Caco-2 (cell line): ENCODE results near the gene ICA1. TPM values are rescaled to one million over a fixed set of nuclear protein-coding genes. Genes with fewer than 3 reads are reported as not detected.

Experiments used
- BruUV-seq: library from RNA; stranded (reverse); fragments of 400-500 nt; replicated peaks from 2 replicates; lab custom pipeline; 2021; lab: Mats Ljungman, UMichigan
- CTCF ChIA-PET: fragments of 300-600 bp; sonication (Branson Sonifier 250); formaldehyde crosslinking; loops from one replicate; lab custom pipeline; 2022; ENCODE audit warnings: antibody characterized with exemption; lab: Charles Lee
- POLR2A ChIA-PET: fragments of 300-600 bp; sonication (Branson Sonifier 250); formaldehyde crosslinking; loops from one replicate; lab custom pipeline; 2022; ENCODE audit warnings: antibody characterized with exemption; lab: Charles Lee
- DNase-seq, 2 experiments: peaks; one replicate each; pipeline versions ENCODE4 v3.0.0 to v3.0.0-alpha.2; 2020 to 2022
- H3K27me3 ChIP-seq: replicated peaks from 2 replicates; pipeline ENCODE4 v1.6.0; 2011; ENCODE audit warnings: low read length; ENCODE audit not compliant: control insufficient read depth, insufficient read depth
- H3K36me3 ChIP-seq: 2 replicates; pipeline ENCODE4 v1.5.1; 2011; ENCODE audit warnings: low read length; ENCODE audit not compliant: control insufficient read depth, insufficient read depth
- H3K4me1 ChIP-seq: fragments of 250-450 bp; sonication (Bioruptor Pico); 2 replicates; pipeline ENCODE4 v1.5.1; 2020; ENCODE audit warnings: mild to moderate bottlenecking
- H3K4me3 ChIP-seq: 2 replicates; pipeline ENCODE4 v1.5.1; 2011; ENCODE audit warnings: low read depth, mild to moderate bottlenecking, control low read depth, low read length
- H3K9me3 ChIP-seq: fragments of 250-450 bp; sonication (Bioruptor Pico); 2 replicates; pipeline ENCODE4 v1.5.1; 2020; ENCODE audit warnings: mild to moderate bottlenecking, moderate library complexity
- H3K27ac Mint-ChIP-seq: one replicate; pipeline ENCODE4 v1.8.0; 2022; ENCODE audit warnings: mixed read lengths; ENCODE audit not compliant: unreplicated experiment
- H3K27me3 Mint-ChIP-seq: one replicate; pipeline ENCODE4 v1.8.0; 2022; ENCODE audit warnings: mixed read lengths; ENCODE audit not compliant: insufficient read depth, unreplicated experiment
- H3K36me3 Mint-ChIP-seq: one replicate; pipeline ENCODE4 v1.8.0; 2022; ENCODE audit warnings: mild to moderate bottlenecking, mixed read lengths; ENCODE audit not compliant: insufficient read depth, unreplicated experiment
- H3K4me1 Mint-ChIP-seq: one replicate; pipeline ENCODE4 v1.8.0; 2022; ENCODE audit warnings: low read depth, mixed read lengths; ENCODE audit not compliant: unreplicated experiment
- H3K4me3 Mint-ChIP-seq: one replicate; pipeline ENCODE4 v1.8.0; 2022; ENCODE audit warnings: mild to moderate bottlenecking, moderate library complexity, mixed read lengths; ENCODE audit not compliant: unreplicated experiment
- H3K9me3 Mint-ChIP-seq: one replicate; pipeline ENCODE4 v1.8.0; 2022; ENCODE audit warnings: mixed read lengths; ENCODE audit not compliant: unreplicated experiment
- intact Hi-C: fragments of 100-400 bp; cut with micrococcal nuclease; formaldehyde crosslinking; loops from one replicate; pipeline ENCODE4 v1.10.0; 2022; ENCODE audit not compliant: unreplicated experiment
- total RNA-seq: library from RNA; stranded (reverse); gene quantifications from 2 replicates; pipeline ENCODE4 v1.2.3, GENCODE V29; 2022
- TF ChIP-seq, protein P1 (sequence below), 2 experiments: fragments of 200-600 bp in 1 of 2; IDR thresholded peaks; 1 replicate in 1 of 2; 2 replicates in 1 of 2; pipeline versions ENCODE4 v1.5.1 to v1.8.0; 2011 to 2022; ENCODE audit warnings: antibody characterized with exemption in 1 of 2, control low read depth in 1 of 2, inconsistent platforms in 1 of 2, low read depth in 1 of 2, low read length in 1 of 2, mild to moderate bottlenecking in 1 of 2, moderate library complexity in 1 of 2; ENCODE audit not compliant: insufficient read depth in 1 of 2, severe bottlenecking in 1 of 2, unreplicated experiment in 1 of 2

ICA1 gene
- total RNA-seq, 1 experiment from 2014 or later, result 34.2 TPM

DNA sequence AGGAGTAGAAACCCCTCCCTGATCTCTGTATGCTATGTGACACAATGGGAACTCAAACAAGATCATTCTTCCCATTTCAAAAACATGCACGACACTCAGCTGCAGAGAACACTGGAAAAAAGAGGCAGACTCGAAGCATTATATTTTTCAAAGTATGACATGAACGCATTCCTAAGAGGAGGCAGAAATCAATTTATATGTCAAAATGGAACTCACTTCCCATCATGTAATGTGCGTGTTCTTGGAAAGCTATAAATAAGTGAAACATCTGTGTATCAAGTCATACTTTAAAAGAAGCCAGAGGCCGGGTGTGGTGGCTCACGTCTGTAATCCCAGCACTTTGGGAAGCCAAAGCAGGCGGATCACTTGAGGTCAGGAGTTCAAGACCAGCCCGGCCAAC is 142.7 kb downstream of the ICA1 start:
- H3K27ac Mint-ChIP-seq, result no peak overlapping the region

DNA sequence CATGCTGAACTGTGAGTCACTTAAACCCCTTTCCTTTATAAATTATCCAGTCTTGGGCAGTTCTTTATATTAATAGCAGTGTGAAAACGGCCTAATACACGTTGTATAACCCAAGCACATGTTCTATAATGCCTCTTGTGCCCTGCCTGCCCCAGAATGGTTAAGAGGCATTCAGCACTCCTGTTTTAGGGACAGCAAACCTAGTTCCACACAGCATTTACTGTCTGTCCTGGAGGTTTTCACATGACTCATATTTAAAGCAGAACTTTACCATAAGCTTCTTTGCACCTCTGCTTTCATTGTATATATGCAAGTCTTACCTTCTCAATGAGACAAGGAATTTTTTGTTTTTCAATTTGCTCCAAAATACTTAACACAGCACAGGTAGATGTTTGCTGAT is 144.8 kb downstream of the ICA1 start:
- no peak overlapping the region for H3K27ac Mint-ChIP-seq
- no peaks in the 10 kb centered on the region for H3K9me3 Mint-ChIP-seq
- BruUV-seq, result no TSS peak

More for the DNA sequence above, 142.7 kb downstream of the ICA1 start:
- no peak for DNase-seq
- H3K36me3 ChIP-seq, result no peaks in the 10 kb centered on the region
- H3K4me3 ChIP-seq, result no peak overlapping the region
- no peaks in the 10 kb centered on the region for H3K4me1 ChIP-seq
- Mint-ChIP-seq H3K4me1 (no peaks in the 10 kb centered on the region), H3K36me3 (no peaks in the 10 kb centered on the region), H3K27me3 (no peaks in the 10 kb centered on the region), H3K9me3 (no peaks in the 10 kb centered on the region), H3K4me3 (no peak overlapping the region)
- intact Hi-C loops, result no loop called here
- H3K27me3 ChIP-seq, result no peaks in the 10 kb centered on the region
- TF ChIP-seq, protein P1, sequence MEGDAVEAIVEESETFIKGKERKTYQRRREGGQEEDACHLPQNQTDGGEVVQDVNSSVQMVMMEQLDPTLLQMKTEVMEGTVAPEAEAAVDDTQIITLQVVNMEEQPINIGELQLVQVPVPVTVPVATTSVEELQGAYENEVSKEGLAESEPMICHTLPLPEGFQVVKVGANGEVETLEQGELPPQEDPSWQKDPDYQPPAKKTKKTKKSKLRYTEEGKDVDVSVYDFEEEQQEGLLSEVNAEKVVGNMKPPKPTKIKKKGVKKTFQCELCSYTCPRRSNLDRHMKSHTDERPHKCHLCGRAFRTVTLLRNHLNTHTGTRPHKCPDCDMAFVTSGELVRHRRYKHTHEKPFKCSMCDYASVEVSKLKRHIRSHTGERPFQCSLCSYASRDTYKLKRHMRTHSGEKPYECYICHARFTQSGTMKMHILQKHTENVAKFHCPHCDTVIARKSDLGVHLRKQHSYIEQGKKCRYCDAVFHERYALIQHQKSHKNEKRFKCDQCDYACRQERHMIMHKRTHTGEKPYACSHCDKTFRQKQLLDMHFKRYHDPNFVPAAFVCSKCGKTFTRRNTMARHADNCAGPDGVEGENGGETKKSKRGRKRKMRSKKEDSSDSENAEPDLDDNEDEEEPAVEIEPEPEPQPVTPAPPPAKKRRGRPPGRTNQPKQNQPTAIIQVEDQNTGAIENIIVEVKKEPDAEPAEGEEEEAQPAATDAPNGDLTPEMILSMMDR (IDR thresholded peaks at IDR 0.05; ENCODE audit: insufficient read depth in 1 of 2, low read depth in 1 of 2, low read length in 1 of 2, severe bottlenecking in 1 of 2, unreplicated experiment in 1 of 2), result no peak
- CTCF ChIA-PET, result no interaction called here
- H3K9me3 ChIP-seq, result no peaks in the 10 kb centered on the region
- POLR2A ChIA-PET, result no interaction called here
- no TSS peak for BruUV-seq

DNA sequence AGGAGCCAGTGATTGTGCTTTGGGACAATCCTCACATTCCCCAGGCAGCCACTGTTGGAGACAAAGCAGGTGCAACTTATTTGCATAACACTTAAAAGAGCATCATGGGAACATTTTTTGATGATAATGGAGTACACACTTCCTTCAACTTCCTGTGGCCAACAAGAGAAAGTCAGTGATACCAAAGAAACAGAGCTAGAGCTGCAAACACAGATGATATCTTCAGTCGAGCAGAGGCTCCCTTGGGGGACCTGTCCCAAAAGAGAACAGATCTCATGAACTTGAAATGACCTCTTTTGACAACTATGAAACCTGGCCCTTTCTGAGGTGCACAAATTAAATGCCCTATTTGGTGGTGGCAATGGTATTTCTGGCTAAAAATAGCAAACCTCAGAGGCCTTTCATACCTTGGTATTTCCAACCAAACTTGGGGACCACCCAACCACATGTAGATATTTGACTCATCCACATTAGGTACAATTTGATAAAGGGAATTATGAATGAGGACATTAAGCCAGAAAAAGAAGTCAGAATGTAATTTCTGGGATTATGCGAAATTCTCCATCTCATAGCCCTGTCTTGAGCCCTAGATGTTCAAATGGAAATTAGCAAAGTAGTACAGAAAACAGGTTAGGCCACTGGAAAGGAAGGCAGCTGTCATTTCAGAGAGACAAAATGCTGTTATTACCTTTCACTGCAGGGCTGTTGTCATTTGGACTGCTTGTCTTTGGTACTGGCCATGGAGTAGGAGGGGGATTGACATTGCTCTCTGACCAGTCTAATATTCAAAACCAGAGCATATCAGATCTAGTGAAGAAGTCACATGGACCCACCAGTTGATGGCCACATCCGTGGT is 146.2 kb downstream of the ICA1 start:
- no peak overlapping the region for H3K4me3 Mint-ChIP-seq
- Histone ChIP-seq H3K36me3 (no peaks in the 10 kb centered on the region), H3K4me1 (no peaks in the 10 kb centered on the region), H3K27me3 (no peaks in the 10 kb centered on the region), H3K4me3 (no peak overlapping the region), H3K9me3 (no peaks in the 10 kb centered on the region)
- ChIA-PET CTCF (no interaction called here), POLR2A (no interaction called here)
- H3K36me3 Mint-ChIP-seq, result peaks cover 6% of the 10 kb centered on the region
- H3K27me3 Mint-ChIP-seq, result no peaks in the 10 kb centered on the region
- intact Hi-C loops, result no loop called here
- no peaks in the 10 kb centered on the region for H3K9me3 Mint-ChIP-seq
- TF ChIP-seq, protein P1 (IDR thresholded peaks at IDR 0.05; ENCODE audit: insufficient read depth in 1 of 2, low read depth in 1 of 2, low read length in 1 of 2, severe bottlenecking in 1 of 2, unreplicated experiment in 1 of 2), result no peak
- H3K4me1 Mint-ChIP-seq, result no peaks in the 10 kb centered on the region
- no peak overlapping the region for H3K27ac Mint-ChIP-seq
- DNase-seq, result no peak
- BruUV-seq, result no TSS peak

More for the DNA sequence above, 144.8 kb downstream of the ICA1 start:
- ChIA-PET POLR2A (no interaction called here), CTCF (no interaction called here)
- no peak overlapping the region for H3K4me3 ChIP-seq
- H3K27me3 ChIP-seq, result no peaks in the 10 kb centered on the region
- TF ChIP-seq, protein P1 (IDR thresholded peaks at IDR 0.05; ENCODE audit: insufficient read depth in 1 of 2, low read depth in 1 of 2, low read length in 1 of 2, severe bottlenecking in 1 of 2, unreplicated experiment in 1 of 2), result no peak
- no peaks in the 10 kb centered on the region for H3K9me3 ChIP-seq
- no peaks in the 10 kb centered on the region for H3K4me1 ChIP-seq
- Mint-ChIP-seq H3K27me3 (no peaks in the 10 kb centered on the region), H3K36me3 (no peaks in the 10 kb centered on the region), H3K4me3 (no peak overlapping the region), H3K4me1 (no peaks in the 10 kb centered on the region)
- intact Hi-C loops, result no loop called here
- no peak for DNase-seq
- H3K36me3 ChIP-seq, result no peaks in the 10 kb centered on the region
